Activated naive CD4-positive, alpha-beta T cell treated with anti-CD3 and anti-CD28 coated beads for 36 hours (primary cell): ENCODE measurements around the gene CPA4. TPM values are rescaled to one million over a fixed set of nuclear protein-coding genes. Genes with fewer than 3 reads are reported as not detected.

Experiments
- CTCF ChIA-PET: fragments of 350-600 bp; sonication (Branson Sonifier 250); formaldehyde crosslinking; loops from one replicate; lab custom pipeline; 2021; ENCODE audit warnings: antibody characterized with exemption; lab: Charles Lee
- DNase-seq: peaks from one replicate; pipeline ENCODE4 v3.0.0-alpha.2; 2020
- H3K27ac Mint-ChIP-seq: one replicate; pipeline ENCODE4 v1.8.0; 2021; ENCODE audit warnings: mild to moderate bottlenecking, mixed read lengths
- H3K27me3 Mint-ChIP-seq: one replicate; pipeline ENCODE4 v1.8.0; 2021; ENCODE audit warnings: low read depth, mixed read lengths
- H3K36me3 Mint-ChIP-seq: one replicate; pipeline ENCODE4 v1.8.0; 2021; ENCODE audit warnings: low read depth, mixed read lengths
- H3K4me1 Mint-ChIP-seq: one replicate; pipeline ENCODE4 v1.8.0; 2021; ENCODE audit warnings: low read depth, mixed read lengths
- H3K4me3 Mint-ChIP-seq: one replicate; pipeline ENCODE4 v1.8.0; 2021; ENCODE audit warnings: mild to moderate bottlenecking, moderate library complexity, mixed read lengths
- H3K9me3 Mint-ChIP-seq: one replicate; pipeline ENCODE4 v1.8.0; 2021; ENCODE audit warnings: mixed read lengths
- intact Hi-C: fragments of 100-400 bp; cut with micrococcal nuclease; formaldehyde crosslinking; loops from one replicate; pipeline ENCODE4 v1.15.1; 2023
- total RNA-seq, 2 experiments: library from RNA; stranded (reverse); gene quantifications; one replicate each; pipeline ENCODE4 v1.2.3, GENCODE V29; 2021

Gene CPA4
- total RNA-seq, 2 experiments from 2014 or later, result not detected

- H3K27ac Mint-ChIP-seq, result peak overlapping the region; percentile 85
- H3K4me3 Mint-ChIP-seq, result no peak overlapping the region
- intact Hi-C loops, result loop anchor here (1.0 to 10.0 kb wide), 11 partner anchors 73 to 841 kb away; partner anchors contain the start of genes CEP41, KLHDC10 and TMEM209
- H3K4me1 Mint-ChIP-seq, result peaks cover 44% of the 10 kb centered on the region
- CTCF ChIA-PET, result interaction anchor here (0.8 to 1.1 kb wide), 3 partner anchors 35 to 479 kb away, joined by 3 read pairs; no protein-coding TSS in a partner anchor
- no peaks in the 10 kb centered on the region for H3K9me3 Mint-ChIP-seq
- no peak for DNase-seq
- H3K36me3 Mint-ChIP-seq, result no peaks in the 10 kb centered on the region
- H3K27me3 Mint-ChIP-seq, result no peaks in the 10 kb centered on the region
These were observed 15.0 kb upstream of the CPA4 start for GRCh38 chr7:130277763-130278643.

GRCh38 chr7:130278860-130279259 lies 14.1 kb upstream of the CPA4 start:
- Mint-ChIP-seq H3K36me3 (no peaks in the 10 kb centered on the region), H3K9me3 (no peaks in the 10 kb centered on the region), H3K4me1 (peaks cover 36% of the 10 kb centered on the region), H3K27me3 (no peaks in the 10 kb centered on the region), H3K4me3 (no peak overlapping the region), H3K27ac (no peak overlapping the region)
- CTCF ChIA-PET, result no interaction called here
- no peak for DNase-seq
- intact Hi-C loops, result loop anchor here (5.0 to 10.0 kb wide), 2 partner anchors 756 to 842 kb away; no protein-coding TSS in a partner anchor

DNA sequence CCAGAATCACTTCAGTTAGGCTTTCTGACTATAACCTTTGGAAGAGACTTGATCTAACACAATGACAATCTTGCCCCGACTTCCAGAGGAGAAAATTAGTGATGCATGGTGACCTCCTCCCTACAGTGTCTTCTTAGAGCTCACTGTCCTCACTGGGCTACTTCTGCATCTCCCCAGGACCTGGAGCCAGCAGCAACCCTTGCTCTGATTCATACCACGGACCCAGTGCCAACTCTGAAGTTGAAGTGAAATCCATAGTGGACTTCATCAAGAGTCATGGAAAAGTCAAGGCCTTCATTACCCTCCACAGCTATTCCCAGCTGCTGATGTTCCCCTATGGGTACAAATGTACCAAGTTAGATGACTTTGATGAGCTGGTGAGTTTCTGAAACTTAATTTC lies 13.7 kb upstream of the CPA4 start:
- Mint-ChIP-seq H3K4me3 (no peak overlapping the region), H3K27ac (no peak overlapping the region), H3K27me3 (no peaks in the 10 kb centered on the region), H3K9me3 (no peaks in the 10 kb centered on the region), H3K4me1 (peaks cover 32% of the 10 kb centered on the region), H3K36me3 (no peaks in the 10 kb centered on the region)
- intact Hi-C loops, result loop anchor here (5.0 to 10.0 kb wide), 2 partner anchors 756 to 842 kb away; no protein-coding TSS in a partner anchor
- CTCF ChIA-PET, result no interaction called here
- no peak for DNase-seq

DNA sequence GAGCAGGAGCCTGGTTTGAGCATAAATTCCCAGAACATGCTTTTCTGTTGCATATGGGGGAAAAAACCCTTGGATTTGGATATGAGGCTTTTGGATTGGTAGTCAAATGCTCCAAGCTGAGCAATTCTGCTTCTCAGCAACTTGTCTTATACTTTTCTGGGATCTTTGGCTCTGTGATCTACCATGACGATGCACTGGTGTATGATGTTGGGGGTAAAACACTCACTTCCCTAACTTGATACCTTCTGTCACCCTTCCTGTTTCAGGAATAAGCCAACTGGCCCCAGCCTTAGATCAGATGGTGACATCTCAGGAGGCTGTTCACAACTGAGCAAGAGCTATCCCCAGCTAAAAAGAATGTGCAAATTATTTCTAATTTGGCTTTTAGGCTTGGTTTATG lies 13.1 kb upstream of the CPA4 start:
- Mint-ChIP-seq H3K27ac (no peak overlapping the region), H3K4me3 (no peak overlapping the region), H3K36me3 (no peaks in the 10 kb centered on the region), H3K9me3 (no peaks in the 10 kb centered on the region), H3K4me1 (peaks cover 29% of the 10 kb centered on the region), H3K27me3 (no peaks in the 10 kb centered on the region)
- intact Hi-C loops, result loop anchor here (5.0 to 10.0 kb wide), 2 partner anchors 755 to 843 kb away; no protein-coding TSS in a partner anchor
- CTCF ChIA-PET, result no interaction called here
- no peak for DNase-seq

- Mint-ChIP-seq H3K4me1 (peaks cover 18% of the 10 kb centered on the region), H3K4me3 (no peak overlapping the region), H3K36me3 (no peaks in the 10 kb centered on the region), H3K9me3 (no peaks in the 10 kb centered on the region), H3K27ac (no peak overlapping the region), H3K27me3 (no peaks in the 10 kb centered on the region)
- no peak for DNase-seq
- CTCF ChIA-PET, result interaction anchor here (0.6 to 0.9 kb wide), 3 partner anchors 10 to 271 kb away, joined by 3 to 4 read pairs (median 3); no protein-coding TSS in a partner anchor
- intact Hi-C loops, result no loop called here
These were observed 11.7 kb upstream of the CPA4 start for GRCh38 chr7:130281260-130281659.

DNA sequence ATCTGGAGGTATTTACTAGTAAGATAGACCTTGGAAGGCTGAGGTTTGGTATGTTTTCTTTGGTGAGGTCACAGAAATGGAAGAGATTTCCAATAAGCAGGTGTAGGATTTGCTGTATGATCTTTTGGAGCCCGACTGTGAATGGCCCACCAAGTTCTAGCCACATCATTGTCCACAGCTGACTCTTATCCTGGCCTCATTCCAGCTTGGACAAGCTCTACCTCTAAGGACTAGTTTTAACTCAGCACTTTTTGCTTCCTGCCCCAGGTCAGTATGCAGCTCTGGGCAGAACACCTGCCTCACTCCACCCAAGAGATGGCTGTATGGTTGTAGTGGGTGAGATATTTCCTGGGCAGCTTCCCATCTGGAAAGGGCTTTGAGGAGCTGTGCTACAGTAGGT lies 6.1 kb upstream of the CPA4 start:
- intact Hi-C loops, result no loop called here
- no peaks in the 10 kb centered on the region for H3K36me3 Mint-ChIP-seq
- H3K4me1 Mint-ChIP-seq, result no peaks in the 10 kb centered on the region
- CTCF ChIA-PET, result no interaction called here
- H3K4me3 Mint-ChIP-seq, result no peak overlapping the region
- H3K27me3 Mint-ChIP-seq, result no peaks in the 10 kb centered on the region
- H3K27ac Mint-ChIP-seq, result no peak overlapping the region
- no peak for DNase-seq
- no peaks in the 10 kb centered on the region for H3K9me3 Mint-ChIP-seq

DNA sequence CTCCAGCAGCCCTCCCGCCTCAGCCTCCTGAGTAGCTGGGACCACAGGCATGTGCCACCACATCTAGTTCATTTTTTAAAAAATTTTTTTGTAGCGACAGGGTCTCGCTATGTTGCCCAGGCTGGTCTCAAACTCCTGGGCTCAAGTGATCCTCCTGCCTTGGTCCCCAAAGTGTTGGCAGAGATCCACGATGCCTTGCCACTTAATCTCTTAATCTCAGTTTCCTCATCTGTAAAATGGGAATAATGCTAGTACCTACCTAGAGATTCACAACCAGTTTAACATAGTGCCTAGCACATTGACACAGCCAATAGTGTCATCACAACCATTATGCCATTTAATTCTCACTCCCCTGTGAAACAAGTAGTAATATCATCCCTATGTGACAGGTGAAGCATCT lies 4.8 kb upstream of the CPA4 start:
- intact Hi-C loops, result no loop called here
- Mint-ChIP-seq H3K27ac (no peak overlapping the region), H3K27me3 (no peaks in the 10 kb centered on the region), H3K36me3 (no peaks in the 10 kb centered on the region), H3K9me3 (no peaks in the 10 kb centered on the region), H3K4me1 (no peaks in the 10 kb centered on the region), H3K4me3 (no peak overlapping the region)
- DNase-seq, result no peak
- CTCF ChIA-PET, result no interaction called here

- no peaks in the 10 kb centered on the region for H3K4me1 Mint-ChIP-seq
These were observed 4.1 kb upstream of the CPA4 start for GRCh38 chr7:130288829-130289228.

DNA sequence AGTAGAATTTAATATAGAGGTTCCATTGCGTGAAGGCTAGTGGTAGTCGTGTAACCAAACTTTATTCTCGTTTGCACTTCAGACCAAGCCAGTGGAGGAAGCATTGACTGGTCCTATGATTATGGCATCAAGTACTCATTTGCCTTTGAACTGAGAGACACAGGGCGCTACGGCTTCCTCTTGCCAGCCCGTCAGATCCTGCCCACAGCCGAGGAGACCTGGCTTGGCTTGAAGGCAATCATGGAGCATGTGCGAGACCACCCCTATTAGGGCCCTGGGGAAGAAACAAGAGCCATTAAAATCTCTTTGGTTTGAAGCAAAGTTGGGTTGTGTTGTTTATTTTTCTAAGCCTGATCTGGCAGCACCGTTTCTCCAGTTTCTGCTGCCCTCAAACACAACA lies 3.5 kb upstream of the CPA4 start:
- no peak for DNase-seq
- CTCF ChIA-PET, result no interaction called here
- H3K4me1 Mint-ChIP-seq, result no peaks in the 10 kb centered on the region
- H3K4me3 Mint-ChIP-seq, result no peak overlapping the region
- H3K36me3 Mint-ChIP-seq, result no peaks in the 10 kb centered on the region
- no peaks in the 10 kb centered on the region for H3K27me3 Mint-ChIP-seq
- intact Hi-C loops, result no loop called here
- no peaks in the 10 kb centered on the region for H3K9me3 Mint-ChIP-seq
- H3K27ac Mint-ChIP-seq, result no peak overlapping the region

More at GRCh38 chr7:130288829-130289228, 4.1 kb upstream of the CPA4 start:
- H3K9me3 Mint-ChIP-seq, result no peaks in the 10 kb centered on the region
- no peaks in the 10 kb centered on the region for H3K36me3 Mint-ChIP-seq
- CTCF ChIA-PET, result no interaction called here
- DNase-seq, result no peak
- no peak overlapping the region for H3K4me3 Mint-ChIP-seq
- H3K27me3 Mint-ChIP-seq, result no peaks in the 10 kb centered on the region
- intact Hi-C loops, result no loop called here
- H3K27ac Mint-ChIP-seq, result no peak overlapping the region

- no peaks in the 10 kb centered on the region for H3K36me3 Mint-ChIP-seq
- H3K27me3 Mint-ChIP-seq, result no peaks in the 10 kb centered on the region
- intact Hi-C loops, result no loop called here
- no peaks in the 10 kb centered on the region for H3K4me1 Mint-ChIP-seq
- no peak for DNase-seq
- CTCF ChIA-PET, result interaction anchor here (0.6 kb wide), 1 partner anchor 47 kb away, joined by 5 read pairs; no protein-coding TSS in a partner anchor
- H3K9me3 Mint-ChIP-seq, result no peaks in the 10 kb centered on the region
- H3K4me3 Mint-ChIP-seq, result no peak overlapping the region
- H3K27ac Mint-ChIP-seq, result no peak overlapping the region
These were observed 2.2 kb upstream of the CPA4 start for GRCh38 chr7:130290745-130291144.

DNA sequence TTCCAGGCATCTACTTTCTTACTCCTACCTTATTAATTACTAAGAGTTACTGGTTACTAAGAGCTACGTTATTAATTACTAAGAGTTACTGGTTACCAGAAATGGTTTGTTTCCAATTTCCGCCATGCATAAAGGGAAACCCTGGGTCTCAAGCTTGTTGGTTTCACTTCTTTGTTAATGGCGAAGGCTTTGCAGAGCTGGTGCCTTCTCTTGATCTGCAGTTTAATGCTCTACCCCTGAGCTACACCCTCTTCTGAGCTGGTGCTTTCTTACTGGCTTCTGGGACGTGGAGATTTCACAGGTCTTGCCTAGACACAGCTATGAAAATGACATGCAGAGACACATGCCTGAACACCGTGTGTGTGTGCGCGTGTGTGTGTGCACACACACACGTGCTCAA lies 560 bp downstream of the CPA4 start:
- no peak for DNase-seq
- no peaks in the 10 kb centered on the region for H3K36me3 Mint-ChIP-seq
- H3K4me3 Mint-ChIP-seq, result no peak overlapping the region
- CTCF ChIA-PET, result interaction anchor here (0.7 to 0.8 kb wide), 2 partner anchors 13 to 57 kb away, joined by 3 to 4 read pairs; no protein-coding TSS in a partner anchor
- H3K9me3 Mint-ChIP-seq, result no peaks in the 10 kb centered on the region
- intact Hi-C loops, result no loop called here
- H3K4me1 Mint-ChIP-seq, result no peaks in the 10 kb centered on the region
- H3K27me3 Mint-ChIP-seq, result no peaks in the 10 kb centered on the region
- no peak overlapping the region for H3K27ac Mint-ChIP-seq

GRCh38 chr7:130294314-130294713 lies 1.4 kb downstream of the CPA4 start:
- intact Hi-C loops, result no loop called here
- CTCF ChIA-PET, result interaction anchor here (0.7 kb wide), 1 partner anchor 58 kb away, joined by 4 read pairs; no protein-coding TSS in a partner anchor
- DNase-seq, result peak; percentile 26
- no peaks in the 10 kb centered on the region for H3K36me3 Mint-ChIP-seq
- no peak overlapping the region for H3K27ac Mint-ChIP-seq
- H3K9me3 Mint-ChIP-seq, result no peaks in the 10 kb centered on the region
- no peaks in the 10 kb centered on the region for H3K27me3 Mint-ChIP-seq
- no peak overlapping the region for H3K4me3 Mint-ChIP-seq
- H3K4me1 Mint-ChIP-seq, result no peaks in the 10 kb centered on the region
